Hepatocyte (in vitro differentiated cells): ENCODE results near the gene RAB32.

Experiments
- EZH2 ChIP-seq: fragments of 200-600 bp; sonication (generic); IDR thresholded peaks from 2 replicates; pipeline ENCODE4 v1.6.1; 2016; ENCODE audit warnings: antibody characterized with exemption, mild to moderate bottlenecking, borderline replicate concordance
- TF ChIP-seq, protein P1 (sequence below): fragments of 200-600 bp; sonication (generic); IDR thresholded peaks from 2 replicates; pipeline ENCODE4 v1.5.1; 2016; ENCODE audit warnings: antibody characterized with exemption, mild to moderate bottlenecking; ENCODE audit not compliant: poor library complexity

DNA sequence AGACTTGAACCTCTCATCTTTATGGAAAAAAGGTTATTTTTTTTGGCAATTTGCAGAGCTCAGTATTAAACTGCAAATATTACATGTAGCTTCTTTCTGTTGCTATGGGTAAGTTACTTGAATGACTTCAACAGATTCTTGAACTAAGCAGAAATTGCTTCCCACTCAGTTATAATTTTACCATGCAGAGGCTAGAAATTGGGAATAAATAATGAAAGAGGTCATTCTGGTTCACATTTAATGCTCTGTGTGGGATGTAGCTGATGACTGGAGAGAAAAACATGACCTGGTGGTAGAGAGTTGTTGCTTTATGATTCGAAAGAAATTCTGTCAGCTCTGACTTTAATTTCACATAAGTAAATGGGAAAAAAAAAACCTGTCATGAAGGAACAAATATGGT, 38.3 kb downstream of the RAB32 start:
- TF ChIP-seq, protein P1, sequence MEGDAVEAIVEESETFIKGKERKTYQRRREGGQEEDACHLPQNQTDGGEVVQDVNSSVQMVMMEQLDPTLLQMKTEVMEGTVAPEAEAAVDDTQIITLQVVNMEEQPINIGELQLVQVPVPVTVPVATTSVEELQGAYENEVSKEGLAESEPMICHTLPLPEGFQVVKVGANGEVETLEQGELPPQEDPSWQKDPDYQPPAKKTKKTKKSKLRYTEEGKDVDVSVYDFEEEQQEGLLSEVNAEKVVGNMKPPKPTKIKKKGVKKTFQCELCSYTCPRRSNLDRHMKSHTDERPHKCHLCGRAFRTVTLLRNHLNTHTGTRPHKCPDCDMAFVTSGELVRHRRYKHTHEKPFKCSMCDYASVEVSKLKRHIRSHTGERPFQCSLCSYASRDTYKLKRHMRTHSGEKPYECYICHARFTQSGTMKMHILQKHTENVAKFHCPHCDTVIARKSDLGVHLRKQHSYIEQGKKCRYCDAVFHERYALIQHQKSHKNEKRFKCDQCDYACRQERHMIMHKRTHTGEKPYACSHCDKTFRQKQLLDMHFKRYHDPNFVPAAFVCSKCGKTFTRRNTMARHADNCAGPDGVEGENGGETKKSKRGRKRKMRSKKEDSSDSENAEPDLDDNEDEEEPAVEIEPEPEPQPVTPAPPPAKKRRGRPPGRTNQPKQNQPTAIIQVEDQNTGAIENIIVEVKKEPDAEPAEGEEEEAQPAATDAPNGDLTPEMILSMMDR = no peak
- TF ChIP-seq EZH2 = no peak
